Activated naive CD4-positive, alpha-beta T cell treated with anti-CD3 and anti-CD28 coated beads, Interleukin-2, amount 10 ng/mL, durations not matched to agents 7 days and 5 days (primary cell): ENCODE data around the gene TCEA3.

Experiments used
- CTCF ChIA-PET: fragments of 350-600 bp; sonication (Branson Sonifier 250); formaldehyde crosslinking; loops from one replicate; lab custom pipeline; 2021; ENCODE audit warnings: antibody characterized with exemption; lab: Charles Lee
- DNase-seq: peaks from one replicate; pipeline ENCODE4 v3.0.0-alpha.2; 2020
- H3K27ac Mint-ChIP-seq: one replicate; pipeline ENCODE4 v1.8.0; 2021; ENCODE audit warnings: mild to moderate bottlenecking, moderate library complexity, mixed read lengths
- H3K27me3 Mint-ChIP-seq: one replicate; pipeline ENCODE4 v1.8.0; 2021; ENCODE audit warnings: mild to moderate bottlenecking, mixed read lengths
- H3K36me3 Mint-ChIP-seq: one replicate; pipeline ENCODE4 v1.8.0; 2021; ENCODE audit warnings: mixed read lengths
- H3K4me1 Mint-ChIP-seq: one replicate; pipeline ENCODE4 v1.8.0; 2021; ENCODE audit warnings: mixed read lengths
- H3K4me3 Mint-ChIP-seq: one replicate; pipeline ENCODE4 v1.8.0; 2021; ENCODE audit warnings: mild to moderate bottlenecking, moderate library complexity, mixed read lengths
- H3K9me3 Mint-ChIP-seq: one replicate; pipeline ENCODE4 v1.8.0; 2021; ENCODE audit warnings: mixed read lengths

The TCEA3 gene

GRCh38 chr1:23421753-23422240 is 2.8 kb downstream of the TCEA3 start:
- Mint-ChIP-seq H3K9me3 (no peaks in the 10 kb centered on the region), H3K27ac (peak overlapping the region; percentile 86), H3K27me3 (peaks cover 39% of the 10 kb centered on the region), H3K4me1 (peaks cover 50% of the 10 kb centered on the region), H3K4me3 (peak overlapping the region; percentile 87), H3K36me3 (peaks cover 18% of the 10 kb centered on the region)
- CTCF ChIA-PET = interaction anchor here (1.1 to 2.5 kb wide), 4 partner anchors 17 to 118 kb away, joined by 3 to 8 read pairs (median 6); no protein-coding TSS in a partner anchor
- no peak for DNase-seq

GRCh38 chr1:23421343-23421742 is 3.2 kb downstream of the TCEA3 start:
- peaks cover 35% of the 10 kb centered on the region for H3K27me3 Mint-ChIP-seq
- CTCF ChIA-PET = interaction anchor here (1.5 to 2.5 kb wide), 2 partner anchors 17 to 119 kb away, joined by 7 to 8 read pairs; no protein-coding TSS in a partner anchor

GRCh38 chr1:23420778-23421177 is 3.8 kb downstream of the TCEA3 start:
- H3K27ac Mint-ChIP-seq = peak overlapping the region; percentile 60
- H3K4me3 Mint-ChIP-seq = no peak overlapping the region
- CTCF ChIA-PET = interaction anchor here (2.5 kb wide), 1 partner anchor 17 kb away, joined by 8 read pairs; no protein-coding TSS in a partner anchor

More at GRCh38 chr1:23421343-23421742, 3.2 kb downstream of the TCEA3 start:
- Mint-ChIP-seq H3K4me3 (no peak overlapping the region), H3K27ac (no peak overlapping the region), H3K9me3 (no peaks in the 10 kb centered on the region), H3K36me3 (peaks cover 22% of the 10 kb centered on the region), H3K4me1 (peaks cover 50% of the 10 kb centered on the region)
- no peak for DNase-seq

GRCh38 chr1:23419180-23419579 is 5.4 kb downstream of the TCEA3 start:
- Mint-ChIP-seq H3K27ac (no peak overlapping the region), H3K4me1 (peaks cover 44% of the 10 kb centered on the region), H3K27me3 (peaks cover 13% of the 10 kb centered on the region), H3K9me3 (no peaks in the 10 kb centered on the region), H3K36me3 (peaks cover 24% of the 10 kb centered on the region), H3K4me3 (no peak overlapping the region)
- CTCF ChIA-PET = interaction anchor here (1.0 kb wide), 1 partner anchor 16 kb away, joined by 3 read pairs; no protein-coding TSS in a partner anchor
- no peak for DNase-seq

More at GRCh38 chr1:23420778-23421177, 3.8 kb downstream of the TCEA3 start:
- Mint-ChIP-seq H3K9me3 (no peaks in the 10 kb centered on the region), H3K27me3 (peaks cover 29% of the 10 kb centered on the region), H3K36me3 (peaks cover 22% of the 10 kb centered on the region), H3K4me1 (peaks cover 48% of the 10 kb centered on the region)
- DNase-seq = no peak

GRCh38 chr1:23417570-23417969 is 7.0 kb downstream of the TCEA3 start:
- H3K36me3 Mint-ChIP-seq = peaks cover 25% of the 10 kb centered on the region
- no peak overlapping the region for H3K27ac Mint-ChIP-seq
- peaks cover 32% of the 10 kb centered on the region for H3K4me1 Mint-ChIP-seq
- no peaks in the 10 kb centered on the region for H3K9me3 Mint-ChIP-seq
- no peak for DNase-seq
- CTCF ChIA-PET = interaction anchor here (1.1 kb wide), 1 partner anchor 14 kb away, joined by 3 read pairs; no protein-coding TSS in a partner anchor
- H3K27me3 Mint-ChIP-seq = no peaks in the 10 kb centered on the region
- no peak overlapping the region for H3K4me3 Mint-ChIP-seq

GRCh38 chr1:23416964-23417363 is 7.6 kb downstream of the TCEA3 start:
- Mint-ChIP-seq H3K27ac (no peak overlapping the region), H3K4me1 (peaks cover 26% of the 10 kb centered on the region), H3K4me3 (no peak overlapping the region), H3K36me3 (peaks cover 21% of the 10 kb centered on the region), H3K27me3 (no peaks in the 10 kb centered on the region), H3K9me3 (no peaks in the 10 kb centered on the region)
- CTCF ChIA-PET = no interaction called here
- DNase-seq = no peak

GRCh38 chr1:23408797-23409290 is 15.7 kb downstream of the TCEA3 start:
- Mint-ChIP-seq H3K4me1 (peaks cover 7% of the 10 kb centered on the region), H3K36me3 (peaks cover 3% of the 10 kb centered on the region), H3K27ac (no peak overlapping the region), H3K9me3 (no peaks in the 10 kb centered on the region), H3K4me3 (no peak overlapping the region), H3K27me3 (no peaks in the 10 kb centered on the region)
- no peak for DNase-seq
- CTCF ChIA-PET = interaction anchor here (1.0 kb wide), 1 partner anchor 9 kb away, joined by 3 read pairs; no protein-coding TSS in a partner anchor

GRCh38 chr1:23407016-23407630 is 17.4 kb downstream of the TCEA3 start:
- Mint-ChIP-seq H3K36me3 (peaks cover 9% of the 10 kb centered on the region), H3K9me3 (no peaks in the 10 kb centered on the region), H3K4me3 (no peak overlapping the region), H3K27ac (no peak overlapping the region), H3K27me3 (no peaks in the 10 kb centered on the region), H3K4me1 (peaks cover 9% of the 10 kb centered on the region)
- CTCF ChIA-PET = no interaction called here
- no peak for DNase-seq

- Mint-ChIP-seq H3K27ac (no peak overlapping the region), H3K4me3 (no peak overlapping the region), H3K4me1 (peaks cover 9% of the 10 kb centered on the region), H3K9me3 (no peaks in the 10 kb centered on the region), H3K27me3 (no peaks in the 10 kb centered on the region), H3K36me3 (peaks cover 12% of the 10 kb centered on the region)
- CTCF ChIA-PET = interaction anchor here (1.0 kb wide), 1 partner anchor 16 kb away, joined by 3 read pairs; no protein-coding TSS in a partner anchor
- DNase-seq = no peak
Observed at GRCh38 chr1:23405946-23406345, 18.6 kb downstream of the TCEA3 start.

- CTCF ChIA-PET = interaction anchor here (0.6 to 2.8 kb wide), 26 partner anchors 9 to 268 kb away, joined by 3 to 9 read pairs (median 4); partner anchors contain the start of genes HNRNPR, HTR1D and TCEA3
- Mint-ChIP-seq H3K4me1 (peaks cover 9% of the 10 kb centered on the region), H3K27ac (no peak overlapping the region), H3K36me3 (peaks cover 13% of the 10 kb centered on the region), H3K9me3 (no peaks in the 10 kb centered on the region), H3K27me3 (no peaks in the 10 kb centered on the region), H3K4me3 (no peak overlapping the region)
- peak; percentile 91 for DNase-seq
Observed at GRCh38 chr1:23403735-23404486, 20.6 kb downstream of the TCEA3 start.

GRCh38 chr1:23403355-23403734 is 21.2 kb downstream of the TCEA3 start:
- H3K36me3 Mint-ChIP-seq = peaks cover 13% of the 10 kb centered on the region
- H3K27me3 Mint-ChIP-seq = no peaks in the 10 kb centered on the region
- no peak overlapping the region for H3K4me3 Mint-ChIP-seq
- CTCF ChIA-PET = interaction anchor here (0.6 to 2.8 kb wide), 24 partner anchors 8 to 267 kb away, joined by 3 to 9 read pairs (median 4); partner anchors contain the start of genes HNRNPR, HTR1D and TCEA3
- peaks cover 9% of the 10 kb centered on the region for H3K4me1 Mint-ChIP-seq
- H3K9me3 Mint-ChIP-seq = no peaks in the 10 kb centered on the region
- no peak overlapping the region for H3K27ac Mint-ChIP-seq
- DNase-seq = no peak

- no peak for DNase-seq
- Mint-ChIP-seq H3K27me3 (no peaks in the 10 kb centered on the region), H3K4me1 (peaks cover 9% of the 10 kb centered on the region), H3K27ac (no peak overlapping the region), H3K9me3 (no peaks in the 10 kb centered on the region), H3K4me3 (no peak overlapping the region), H3K36me3 (peaks cover 15% of the 10 kb centered on the region)
- CTCF ChIA-PET = interaction anchor here (0.8 to 2.8 kb wide), 10 partner anchors 12 to 219 kb away, joined by 3 to 9 read pairs (median 6); partner anchors contain the start of genes HNRNPR and TCEA3
Observed at GRCh38 chr1:23403038-23403336, 21.6 kb downstream of the TCEA3 start.

- no peaks in the 10 kb centered on the region for H3K27me3 Mint-ChIP-seq
- CTCF ChIA-PET = interaction anchor here (0.6 to 2.8 kb wide), 6 partner anchors 17 to 218 kb away, joined by 3 to 9 read pairs (median 6); partner anchors contain the start of gene HNRNPR
- no peaks in the 10 kb centered on the region for H3K9me3 Mint-ChIP-seq
- peaks cover 17% of the 10 kb centered on the region for H3K36me3 Mint-ChIP-seq
- no peak overlapping the region for H3K4me3 Mint-ChIP-seq
- H3K27ac Mint-ChIP-seq = no peak overlapping the region
- DNase-seq = no peak
- H3K4me1 Mint-ChIP-seq = peaks cover 9% of the 10 kb centered on the region
Observed at GRCh38 chr1:23402286-23403037, 22.1 kb downstream of the TCEA3 start.
